ENCODE measurements around the gene HDAC7.
A peak's percentile ranks its signal among the peaks of the same experiment; 100 is the strongest.

Gene HDAC7

GRCh38 chr12:47808574-47809365 is 10.9 kb downstream of the HDAC7 start:
- FAIRE-seq (peak; percentile 48), DNase-seq (ENCODE audit: insufficient read length, low spot score) (no peak)
- TF ChIP-seq PAX5 (IDR thresholded peaks at IDR 0.05; ENCODE audit: insufficient read depth, low read length, severe bottlenecking) (no peak), POLR2AphosphoS5 (IDR thresholded peaks at IDR 0.05; ENCODE audit: low read depth, low read length) (no peak), POLR2A (IDR thresholded peaks at IDR 0.05; ENCODE audit: low read depth, low read length) (no peak), POU2F2 (IDR thresholded peaks at IDR 0.05; ENCODE audit: low read depth, low read length) (no peak), SPI1 (IDR thresholded peaks at IDR 0.05; ENCODE audit: low read depth, low read length) (no peak), TAF1 (IDR thresholded peaks at IDR 0.05; ENCODE audit: low read depth, low read length) (no peak)

- DNase-seq (ENCODE audit: insufficient read length, low spot score): no peak
- FAIRE-seq: peak; percentile 23
- TF ChIP-seq PAX5 (IDR thresholded peaks at IDR 0.05; ENCODE audit: insufficient read depth, low read length, severe bottlenecking): no peak
- no peak for TF ChIP-seq POLR2AphosphoS5 (IDR thresholded peaks at IDR 0.05; ENCODE audit: low read depth, low read length)
- peak; percentile 11; the same call in 1 of the 2 replicates for TF ChIP-seq SPI1 (IDR thresholded peaks at IDR 0.05; ENCODE audit: low read depth, low read length)
- TF ChIP-seq POLR2A (IDR thresholded peaks at IDR 0.05; ENCODE audit: low read depth, low read length): no peak
- no peak for TF ChIP-seq POU2F2 (IDR thresholded peaks at IDR 0.05; ENCODE audit: low read depth, low read length)
Observed at GRCh38 chr12:47808050-47808449, 11.7 kb downstream of the HDAC7 start.

GRCh38 chr12:47807338-47807737 is 12.4 kb downstream of the HDAC7 start:
- FAIRE-seq (no peak), DNase-seq (ENCODE audit: insufficient read length, low spot score) (no peak)
- TF ChIP-seq TAF1 (IDR thresholded peaks at IDR 0.05; ENCODE audit: low read depth, low read length) (no peak), POLR2AphosphoS5 (IDR thresholded peaks at IDR 0.05; ENCODE audit: low read depth, low read length) (no peak), PAX5 (IDR thresholded peaks at IDR 0.05; ENCODE audit: insufficient read depth, low read length, severe bottlenecking) (no peak), POU2F2 (IDR thresholded peaks at IDR 0.05; ENCODE audit: low read depth, low read length) (no peak), POLR2A (IDR thresholded peaks at IDR 0.05; ENCODE audit: low read depth, low read length) (no peak), SPI1 (IDR thresholded peaks at IDR 0.05; ENCODE audit: low read depth, low read length) (no peak)

GRCh38 chr12:47805417-47805816 is 14.3 kb downstream of the HDAC7 start:
- no peak for TF ChIP-seq POLR2AphosphoS5 (IDR thresholded peaks at IDR 0.05; ENCODE audit: low read depth, low read length)
- TF ChIP-seq POU2F2 (IDR thresholded peaks at IDR 0.05; ENCODE audit: low read depth, low read length): no peak
- TF ChIP-seq TAF1 (IDR thresholded peaks at IDR 0.05; ENCODE audit: low read depth, low read length): no peak
- no peak for TF ChIP-seq POLR2A (IDR thresholded peaks at IDR 0.05; ENCODE audit: low read depth, low read length)
- no peak for TF ChIP-seq PAX5 (IDR thresholded peaks at IDR 0.05; ENCODE audit: insufficient read depth, low read length, severe bottlenecking)
- TF ChIP-seq SPI1 (IDR thresholded peaks at IDR 0.05; ENCODE audit: low read depth, low read length): no peak
- FAIRE-seq: no peak
- DNase-seq (ENCODE audit: insufficient read length, low spot score): no peak

- DNase-seq (ENCODE audit: insufficient read length, low spot score): no peak
- no peak for TF ChIP-seq POU2F2 (IDR thresholded peaks at IDR 0.05; ENCODE audit: low read depth, low read length)
- TF ChIP-seq POLR2A (IDR thresholded peaks at IDR 0.05; ENCODE audit: low read depth, low read length): no peak
- no peak for TF ChIP-seq TAF1 (IDR thresholded peaks at IDR 0.05; ENCODE audit: low read depth, low read length)
- TF ChIP-seq PAX5 (IDR thresholded peaks at IDR 0.05; ENCODE audit: insufficient read depth, low read length, severe bottlenecking): no peak
- no peak for TF ChIP-seq SPI1 (IDR thresholded peaks at IDR 0.05; ENCODE audit: low read depth, low read length)
- no peak for TF ChIP-seq POLR2AphosphoS5 (IDR thresholded peaks at IDR 0.05; ENCODE audit: low read depth, low read length)
- no peak for FAIRE-seq
Observed at GRCh38 chr12:47804171-47804570, 15.5 kb downstream of the HDAC7 start.

- TF ChIP-seq POLR2AphosphoS5 (IDR thresholded peaks at IDR 0.05; ENCODE audit: low read depth, low read length) (no peak), POU2F2 (IDR thresholded peaks at IDR 0.05; ENCODE audit: low read depth, low read length) (no peak), PAX5 (IDR thresholded peaks at IDR 0.05; ENCODE audit: insufficient read depth, low read length, severe bottlenecking) (no peak), POLR2A (IDR thresholded peaks at IDR 0.05; ENCODE audit: low read depth, low read length) (no peak), SPI1 (IDR thresholded peaks at IDR 0.05; ENCODE audit: low read depth, low read length) (0 out of 2 replicates have a peak, but pooled peaks have one; percentile 27), TAF1 (IDR thresholded peaks at IDR 0.05; ENCODE audit: low read depth, low read length) (no peak)
- no peak for DNase-seq (ENCODE audit: insufficient read length, low spot score)
- peak; percentile 40 for FAIRE-seq
Observed at GRCh38 chr12:47803191-47803875, 16.4 kb downstream of the HDAC7 start.

- FAIRE-seq: no peak
- no peak for DNase-seq (ENCODE audit: insufficient read length, low spot score)
- TF ChIP-seq POLR2AphosphoS5 (IDR thresholded peaks at IDR 0.05; ENCODE audit: low read depth, low read length) (no peak), POU2F2 (IDR thresholded peaks at IDR 0.05; ENCODE audit: low read depth, low read length) (no peak), POLR2A (IDR thresholded peaks at IDR 0.05; ENCODE audit: low read depth, low read length) (no peak), PAX5 (IDR thresholded peaks at IDR 0.05; ENCODE audit: insufficient read depth, low read length, severe bottlenecking) (no peak), SPI1 (IDR thresholded peaks at IDR 0.05; ENCODE audit: low read depth, low read length) (no peak), TAF1 (IDR thresholded peaks at IDR 0.05; ENCODE audit: low read depth, low read length) (no peak)
Observed at GRCh38 chr12:47802312-47802711, 17.4 kb downstream of the HDAC7 start.

GRCh38 chr12:47801904-47802246 is 17.8 kb downstream of the HDAC7 start:
- FAIRE-seq (no peak), DNase-seq (ENCODE audit: insufficient read length, low spot score) (no peak)
- TF ChIP-seq SPI1 (IDR thresholded peaks at IDR 0.05; ENCODE audit: low read depth, low read length) (no peak), PAX5 (IDR thresholded peaks at IDR 0.05; ENCODE audit: insufficient read depth, low read length, severe bottlenecking) (no peak), POLR2A (IDR thresholded peaks at IDR 0.05; ENCODE audit: low read depth, low read length) (no peak), POU2F2 (IDR thresholded peaks at IDR 0.05; ENCODE audit: low read depth, low read length) (no peak), POLR2AphosphoS5 (IDR thresholded peaks at IDR 0.05; ENCODE audit: low read depth, low read length) (no peak), TAF1 (IDR thresholded peaks at IDR 0.05; ENCODE audit: low read depth, low read length) (no peak)

GRCh38 chr12:47801170-47801903 is 18.4 kb downstream of the HDAC7 start:
- TF ChIP-seq POU2F2 (IDR thresholded peaks at IDR 0.05; ENCODE audit: low read depth, low read length) (no peak), POLR2AphosphoS5 (IDR thresholded peaks at IDR 0.05; ENCODE audit: low read depth, low read length) (no peak), PAX5 (IDR thresholded peaks at IDR 0.05; ENCODE audit: insufficient read depth, low read length, severe bottlenecking) (no peak), SPI1 (IDR thresholded peaks at IDR 0.05; ENCODE audit: low read depth, low read length) (no peak), TAF1 (IDR thresholded peaks at IDR 0.05; ENCODE audit: low read depth, low read length) (no peak), POLR2A (IDR thresholded peaks at IDR 0.05; ENCODE audit: low read depth, low read length) (no peak)
- no peak for FAIRE-seq

More at GRCh38 chr12:47801170-47801903, 18.4 kb downstream of the HDAC7 start:
- no peak for DNase-seq (ENCODE audit: insufficient read length, low spot score)
